Thyroid gland (tissue), 4 donors: Measurements from ENCODE around the gene PLA2G4A.

Source experiments
- CTCF ChIP-seq, 6 experiments: fragments of 200-600 bp in 3 of 6; fragments of 450-650 bp in 3 of 6; sonication (generic) in 3 of 6; IDR thresholded peaks; one replicate each; pipeline ENCODE4 v1.5.1; 2016 to 2019; ENCODE audit warnings: antibody characterized with exemption in 6 of 6, mild to moderate bottlenecking in 2 of 6, inconsistent platforms in 1 of 6, moderate library complexity in 1 of 6
- POLR2A ChIP-seq, 2 donors: fragments of 450-650 bp; IDR thresholded peaks; one replicate each; pipeline ENCODE4 v1.6.1; 2017; ENCODE audit warnings: antibody characterized with exemption in 2 of 2, mild to moderate bottlenecking in 2 of 2, moderate library complexity in 1 of 2

DNA sequence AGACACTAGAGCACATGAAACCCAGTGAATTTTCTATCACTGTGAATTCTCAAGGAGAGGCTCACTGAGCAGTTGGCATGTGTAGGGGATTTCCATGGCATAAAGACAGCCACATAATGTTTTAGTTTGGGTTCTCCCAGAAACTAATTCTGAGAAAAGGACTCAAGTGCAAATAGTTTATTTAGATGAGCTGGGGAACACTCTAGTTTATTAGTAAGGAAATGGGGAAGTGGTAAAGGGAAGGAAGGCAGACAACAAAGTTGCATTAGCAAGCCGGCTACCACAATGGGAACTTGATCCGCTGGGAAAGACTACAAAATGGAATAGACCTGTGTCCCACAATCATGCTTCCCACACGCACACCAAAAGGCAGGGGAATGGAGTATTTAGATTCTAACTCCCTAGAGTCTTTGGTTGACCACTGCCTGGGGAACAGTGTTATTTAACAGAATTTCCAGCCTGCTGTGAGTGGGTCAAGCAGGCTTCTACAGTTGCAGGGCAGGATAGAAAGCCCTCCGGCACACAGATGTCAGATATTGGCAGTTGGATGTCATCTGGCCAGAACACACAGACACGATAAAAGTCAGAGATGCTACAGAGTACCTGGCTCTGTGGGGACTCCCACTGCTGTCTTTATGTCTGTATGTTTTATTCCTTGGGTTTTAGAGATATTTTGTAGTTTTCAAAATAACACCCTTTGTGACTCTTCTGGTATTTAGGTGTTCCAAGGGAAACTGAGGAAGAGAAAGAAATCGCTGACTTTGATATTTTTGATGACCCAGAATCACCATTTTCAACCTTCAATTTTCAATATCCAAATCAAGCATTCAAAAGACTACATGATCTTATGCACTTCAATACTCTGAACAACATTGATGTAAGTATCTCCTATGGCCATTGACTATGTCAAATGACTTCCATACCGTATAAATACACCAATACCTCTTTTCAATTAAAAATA lies 150.1 kb downstream of the PLA2G4A start:
- TF ChIP-seq CTCF (IDR thresholded peaks at IDR 0.05) (no peak), POLR2A (IDR thresholded peaks at IDR 0.05) (no peak)
